SH-SY5Y (cell line): ENCODE measurements around the gene TRIM44.

Source experiments
- GATA2 ChIP-seq: IDR thresholded peaks from 2 replicates; pipeline ENCODE4 v1.6.1; 2011; ENCODE audit warnings: mild to moderate bottlenecking, low read depth, low read length
- GATA3 ChIP-seq: IDR thresholded peaks from 2 replicates; pipeline ENCODE4 v1.6.1; 2011; ENCODE audit warnings: low read depth, mild to moderate bottlenecking, low read length, moderate library complexity

- TF ChIP-seq GATA3: no peak
- TF ChIP-seq GATA2: no peak
These were observed 131.8 kb downstream of the TRIM44 start for GRCh38 chr11:35794333-35794732.
